GM23338 (cell line): ENCODE measurements around the gene TMEM161B. TPM values are rescaled to one million over a fixed set of nuclear protein-coding genes. Genes with fewer than 3 reads are reported as not detected.

ENCODE experiments used
- ATAC-seq: fragments of 200-7000 bp; cut with Tn5 transposase; 3 replicates; pipeline ENCODE4 v1.9.1; 2020
- DNase-seq: peaks from one replicate; pipeline ENCODE4 v3.0.0-alpha.2; 2015; ENCODE audit warnings: low spot score
- H2AFZ ChIP-seq: fragments of 200-600 bp; sonication (generic); 2 replicates; pipeline ENCODE4 v1.8.0; 2016; ENCODE audit warnings: antibody characterized with exemption, mild to moderate bottlenecking, moderate library complexity
- H3F3A ChIP-seq: fragments of 200-600 bp; sonication (generic); replicated peaks from 2 replicates; pipeline ENCODE4 v1.8.0; 2017; ENCODE audit warnings: antibody characterized with exemption, mixed run types, low read depth
- H3K27ac ChIP-seq: fragments of 200-600 bp; sonication (generic); 2 replicates; pipeline ENCODE4 v1.6.1; 2016; ENCODE audit warnings: low read depth
- H3K27me3 ChIP-seq: fragments of 200-600 bp; sonication (generic); 2 replicates; pipeline ENCODE4 v1.8.0; 2016; ENCODE audit warnings: mild to moderate bottlenecking, mixed run types, moderate library complexity; ENCODE audit not compliant: insufficient read depth
- H3K36me3 ChIP-seq: fragments of 200-600 bp; sonication (generic); 2 replicates; pipeline ENCODE4 v1.8.0; 2016; ENCODE audit warnings: mild to moderate bottlenecking; ENCODE audit not compliant: insufficient read depth
- H3K4me1 ChIP-seq: fragments of 200-600 bp; sonication (generic); 2 replicates; pipeline ENCODE4 v1.8.0; 2016; ENCODE audit warnings: mild to moderate bottlenecking, moderate library complexity; ENCODE audit not compliant: insufficient read depth
- H3K4me2 ChIP-seq: fragments of 200-600 bp; sonication (generic); 2 replicates; pipeline ENCODE4 v1.7.1; 2017; ENCODE audit warnings: mixed run types
- H3K4me3 ChIP-seq: fragments of 200-600 bp; sonication (generic); 2 replicates; pipeline ENCODE4 v1.6.1; 2016; ENCODE audit warnings: mixed run types
- H3K79me2 ChIP-seq: fragments of 200-600 bp; sonication (generic); replicated peaks from 2 replicates; pipeline ENCODE4 v1.8.0; 2017; ENCODE audit warnings: mild to moderate bottlenecking; ENCODE audit not compliant: insufficient read depth
- H3K9me2 ChIP-seq: fragments of 200-600 bp; sonication (generic); 2 replicates; pipeline ENCODE4 v1.8.0; 2017; ENCODE audit not compliant: insufficient read depth
- H4K20me1 ChIP-seq: fragments of 200-600 bp; sonication (generic); replicated peaks from 2 replicates; pipeline ENCODE4 v1.8.0; 2017; ENCODE audit warnings: mild to moderate bottlenecking; ENCODE audit not compliant: insufficient read depth
- H3K27ac Mint-ChIP-seq: 2 replicates; pipeline ENCODE4 v1.8.0; 2020; ENCODE audit warnings: inconsistent platforms, mild to moderate bottlenecking, moderate library complexity, mixed read lengths
- H3K27me3 Mint-ChIP-seq: 3 replicates; pipeline ENCODE4 v1.8.0; 2022; ENCODE audit warnings: low read depth, mild to moderate bottlenecking, moderate library complexity, mixed read lengths, inconsistent platforms; ENCODE audit not compliant: insufficient read depth, poor library complexity
- H3K36me3 Mint-ChIP-seq: 3 replicates; pipeline ENCODE4 v1.8.0; 2021; ENCODE audit warnings: low read depth, mild to moderate bottlenecking, inconsistent platforms, moderate library complexity, mixed read lengths
- H3K4me1 Mint-ChIP-seq: 3 replicates; pipeline ENCODE4 v1.8.0; 2020; ENCODE audit warnings: mild to moderate bottlenecking, inconsistent platforms, mixed read lengths
- H3K4me3 Mint-ChIP-seq: 3 replicates; pipeline ENCODE4 v1.8.0; 2021; ENCODE audit warnings: moderate library complexity, mild to moderate bottlenecking, inconsistent platforms, mixed read lengths
- H3K9me3 Mint-ChIP-seq: 3 replicates; pipeline ENCODE4 v1.8.0; 2020; ENCODE audit warnings: moderate library complexity, mild to moderate bottlenecking, inconsistent platforms, mixed read lengths
- EZH2phosphoT487 ChIP-seq: fragments of 200-600 bp; sonication (generic); IDR thresholded peaks from one replicate; pipeline ENCODE4 v1.8.1; 2018; ENCODE audit warnings: antibody characterized with exemption; ENCODE audit not compliant: unreplicated experiment
- JUNB ChIP-seq: IDR thresholded peaks from one replicate; pipeline ENCODE4 v1.6.1; 2016; ENCODE audit warnings: antibody characterized with exemption; ENCODE audit not compliant: unreplicated experiment
- POLR2AphosphoS5 ChIP-seq: IDR thresholded peaks from 2 replicates; pipeline ENCODE4 v1.6.1; 2016; ENCODE audit warnings: antibody characterized with exemption, low read depth
- ZNF114 ChIP-seq: fragments of 250-450 bp; sonication (Bioruptor Pico); IDR thresholded peaks from 2 replicates; pipeline ENCODE4 v1.5.0; 2020; ENCODE audit warnings: mild to moderate bottlenecking, moderate library complexity
- polyA plus RNA-seq: library from polyadenylated mRNA; unstranded; fragments of >200 nt; fragmentation: Nextera tagmentation; extraction: Ambion mirVana; gene quantifications from 2 replicates; pipeline ENCODE4 v1.2.1, GENCODE V29; 2016
- total RNA-seq: library from RNA; depleted of rRNA; stranded (reverse); fragments of >200 nt; shearing (Covaris generic); gene quantifications from 2 replicates; pipeline ENCODE4 v1.2.3, GENCODE V29; 2014
- TF ChIP-seq, protein P1 (sequence below): IDR thresholded peaks from one replicate; pipeline ENCODE4 v1.6.1; 2018; ENCODE audit warnings: antibody characterized with exemption; ENCODE audit not compliant: unreplicated experiment
- TF ChIP-seq, protein P2 (sequence below): fragments of 250-450 bp; sonication (Bioruptor Pico); IDR thresholded peaks from 2 replicates; pipeline ENCODE4 v1.5.0; 2020; ENCODE audit warnings: mild to moderate bottlenecking, moderate library complexity

The TMEM161B gene
- total and polyA plus RNA-seq, 2 experiments from 2014 or later: 11.9 to 25.5 TPM

DNA sequence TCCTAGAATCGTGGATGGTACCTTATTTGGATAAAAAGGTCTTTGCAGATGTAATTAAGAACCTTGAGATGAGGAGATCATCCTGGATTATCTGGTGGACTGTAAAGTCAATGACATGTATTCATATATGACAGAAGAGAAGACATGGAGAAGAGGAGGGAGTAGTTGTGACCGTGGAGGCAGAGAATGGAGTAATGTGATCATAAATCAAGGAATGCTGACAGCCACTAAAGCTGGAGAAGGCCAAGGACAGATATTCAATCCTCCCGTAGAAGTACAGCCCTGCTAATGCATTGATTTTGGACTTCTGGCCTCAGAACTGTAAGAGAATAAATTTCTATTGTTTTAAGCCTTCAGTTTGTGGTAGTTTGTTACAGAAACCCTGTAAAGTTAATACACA lies 18.7 kb upstream of the TMEM161B start:
- H2AFZ ChIP-seq: no peak overlapping the region
- no peaks in the 10 kb centered on the region for H3K27me3 ChIP-seq
- H3K4me1 Mint-ChIP-seq: peaks cover 8% of the 10 kb centered on the region; the same call in 2 of the 3 replicates
- ATAC-seq: no peak
- H3K4me1 ChIP-seq: 0 out of 2 replicates have a peak, but pooled peaks cover 2% of the 10 kb centered on the region
- no peak for DNase-seq
- no peaks in the 10 kb centered on the region for H3K79me2 ChIP-seq
- no peaks in the 10 kb centered on the region for H3K27me3 Mint-ChIP-seq
- H3K9me2 ChIP-seq: no peaks in the 10 kb centered on the region
- H4K20me1 ChIP-seq: no peaks in the 10 kb centered on the region
- H3K4me3 Mint-ChIP-seq: no peak overlapping the region
- H3K27ac Mint-ChIP-seq: no peak overlapping the region
- peaks cover 10% of the 10 kb centered on the region; the same call in 2 of the 3 replicates for H3K36me3 Mint-ChIP-seq
- no peak overlapping the region for H3K4me2 ChIP-seq
- H3F3A ChIP-seq: no peaks in the 10 kb centered on the region
- no peak overlapping the region for H3K4me3 ChIP-seq
- peaks cover 7% of the 10 kb centered on the region; the same call in 1 of the 2 replicates for H3K36me3 ChIP-seq
- H3K27ac ChIP-seq: no peak overlapping the region
- TF ChIP-seq ZNF114 (CRISPR knock-in tag) (no peak), POLR2AphosphoS5 (no peak), JUNB (no peak), EZH2phosphoT487 (no peak)
- TF ChIP-seq, protein P1, sequence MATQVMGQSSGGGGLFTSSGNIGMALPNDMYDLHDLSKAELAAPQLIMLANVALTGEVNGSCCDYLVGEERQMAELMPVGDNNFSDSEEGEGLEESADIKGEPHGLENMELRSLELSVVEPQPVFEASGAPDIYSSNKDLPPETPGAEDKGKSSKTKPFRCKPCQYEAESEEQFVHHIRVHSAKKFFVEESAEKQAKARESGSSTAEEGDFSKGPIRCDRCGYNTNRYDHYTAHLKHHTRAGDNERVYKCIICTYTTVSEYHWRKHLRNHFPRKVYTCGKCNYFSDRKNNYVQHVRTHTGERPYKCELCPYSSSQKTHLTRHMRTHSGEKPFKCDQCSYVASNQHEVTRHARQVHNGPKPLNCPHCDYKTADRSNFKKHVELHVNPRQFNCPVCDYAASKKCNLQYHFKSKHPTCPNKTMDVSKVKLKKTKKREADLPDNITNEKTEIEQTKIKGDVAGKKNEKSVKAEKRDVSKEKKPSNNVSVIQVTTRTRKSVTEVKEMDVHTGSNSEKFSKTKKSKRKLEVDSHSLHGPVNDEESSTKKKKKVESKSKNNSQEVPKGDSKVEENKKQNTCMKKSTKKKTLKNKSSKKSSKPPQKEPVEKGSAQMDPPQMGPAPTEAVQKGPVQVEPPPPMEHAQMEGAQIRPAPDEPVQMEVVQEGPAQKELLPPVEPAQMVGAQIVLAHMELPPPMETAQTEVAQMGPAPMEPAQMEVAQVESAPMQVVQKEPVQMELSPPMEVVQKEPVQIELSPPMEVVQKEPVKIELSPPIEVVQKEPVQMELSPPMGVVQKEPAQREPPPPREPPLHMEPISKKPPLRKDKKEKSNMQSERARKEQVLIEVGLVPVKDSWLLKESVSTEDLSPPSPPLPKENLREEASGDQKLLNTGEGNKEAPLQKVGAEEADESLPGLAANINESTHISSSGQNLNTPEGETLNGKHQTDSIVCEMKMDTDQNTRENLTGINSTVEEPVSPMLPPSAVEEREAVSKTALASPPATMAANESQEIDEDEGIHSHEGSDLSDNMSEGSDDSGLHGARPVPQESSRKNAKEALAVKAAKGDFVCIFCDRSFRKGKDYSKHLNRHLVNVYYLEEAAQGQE: no peak
- TF ChIP-seq, protein P2, sequence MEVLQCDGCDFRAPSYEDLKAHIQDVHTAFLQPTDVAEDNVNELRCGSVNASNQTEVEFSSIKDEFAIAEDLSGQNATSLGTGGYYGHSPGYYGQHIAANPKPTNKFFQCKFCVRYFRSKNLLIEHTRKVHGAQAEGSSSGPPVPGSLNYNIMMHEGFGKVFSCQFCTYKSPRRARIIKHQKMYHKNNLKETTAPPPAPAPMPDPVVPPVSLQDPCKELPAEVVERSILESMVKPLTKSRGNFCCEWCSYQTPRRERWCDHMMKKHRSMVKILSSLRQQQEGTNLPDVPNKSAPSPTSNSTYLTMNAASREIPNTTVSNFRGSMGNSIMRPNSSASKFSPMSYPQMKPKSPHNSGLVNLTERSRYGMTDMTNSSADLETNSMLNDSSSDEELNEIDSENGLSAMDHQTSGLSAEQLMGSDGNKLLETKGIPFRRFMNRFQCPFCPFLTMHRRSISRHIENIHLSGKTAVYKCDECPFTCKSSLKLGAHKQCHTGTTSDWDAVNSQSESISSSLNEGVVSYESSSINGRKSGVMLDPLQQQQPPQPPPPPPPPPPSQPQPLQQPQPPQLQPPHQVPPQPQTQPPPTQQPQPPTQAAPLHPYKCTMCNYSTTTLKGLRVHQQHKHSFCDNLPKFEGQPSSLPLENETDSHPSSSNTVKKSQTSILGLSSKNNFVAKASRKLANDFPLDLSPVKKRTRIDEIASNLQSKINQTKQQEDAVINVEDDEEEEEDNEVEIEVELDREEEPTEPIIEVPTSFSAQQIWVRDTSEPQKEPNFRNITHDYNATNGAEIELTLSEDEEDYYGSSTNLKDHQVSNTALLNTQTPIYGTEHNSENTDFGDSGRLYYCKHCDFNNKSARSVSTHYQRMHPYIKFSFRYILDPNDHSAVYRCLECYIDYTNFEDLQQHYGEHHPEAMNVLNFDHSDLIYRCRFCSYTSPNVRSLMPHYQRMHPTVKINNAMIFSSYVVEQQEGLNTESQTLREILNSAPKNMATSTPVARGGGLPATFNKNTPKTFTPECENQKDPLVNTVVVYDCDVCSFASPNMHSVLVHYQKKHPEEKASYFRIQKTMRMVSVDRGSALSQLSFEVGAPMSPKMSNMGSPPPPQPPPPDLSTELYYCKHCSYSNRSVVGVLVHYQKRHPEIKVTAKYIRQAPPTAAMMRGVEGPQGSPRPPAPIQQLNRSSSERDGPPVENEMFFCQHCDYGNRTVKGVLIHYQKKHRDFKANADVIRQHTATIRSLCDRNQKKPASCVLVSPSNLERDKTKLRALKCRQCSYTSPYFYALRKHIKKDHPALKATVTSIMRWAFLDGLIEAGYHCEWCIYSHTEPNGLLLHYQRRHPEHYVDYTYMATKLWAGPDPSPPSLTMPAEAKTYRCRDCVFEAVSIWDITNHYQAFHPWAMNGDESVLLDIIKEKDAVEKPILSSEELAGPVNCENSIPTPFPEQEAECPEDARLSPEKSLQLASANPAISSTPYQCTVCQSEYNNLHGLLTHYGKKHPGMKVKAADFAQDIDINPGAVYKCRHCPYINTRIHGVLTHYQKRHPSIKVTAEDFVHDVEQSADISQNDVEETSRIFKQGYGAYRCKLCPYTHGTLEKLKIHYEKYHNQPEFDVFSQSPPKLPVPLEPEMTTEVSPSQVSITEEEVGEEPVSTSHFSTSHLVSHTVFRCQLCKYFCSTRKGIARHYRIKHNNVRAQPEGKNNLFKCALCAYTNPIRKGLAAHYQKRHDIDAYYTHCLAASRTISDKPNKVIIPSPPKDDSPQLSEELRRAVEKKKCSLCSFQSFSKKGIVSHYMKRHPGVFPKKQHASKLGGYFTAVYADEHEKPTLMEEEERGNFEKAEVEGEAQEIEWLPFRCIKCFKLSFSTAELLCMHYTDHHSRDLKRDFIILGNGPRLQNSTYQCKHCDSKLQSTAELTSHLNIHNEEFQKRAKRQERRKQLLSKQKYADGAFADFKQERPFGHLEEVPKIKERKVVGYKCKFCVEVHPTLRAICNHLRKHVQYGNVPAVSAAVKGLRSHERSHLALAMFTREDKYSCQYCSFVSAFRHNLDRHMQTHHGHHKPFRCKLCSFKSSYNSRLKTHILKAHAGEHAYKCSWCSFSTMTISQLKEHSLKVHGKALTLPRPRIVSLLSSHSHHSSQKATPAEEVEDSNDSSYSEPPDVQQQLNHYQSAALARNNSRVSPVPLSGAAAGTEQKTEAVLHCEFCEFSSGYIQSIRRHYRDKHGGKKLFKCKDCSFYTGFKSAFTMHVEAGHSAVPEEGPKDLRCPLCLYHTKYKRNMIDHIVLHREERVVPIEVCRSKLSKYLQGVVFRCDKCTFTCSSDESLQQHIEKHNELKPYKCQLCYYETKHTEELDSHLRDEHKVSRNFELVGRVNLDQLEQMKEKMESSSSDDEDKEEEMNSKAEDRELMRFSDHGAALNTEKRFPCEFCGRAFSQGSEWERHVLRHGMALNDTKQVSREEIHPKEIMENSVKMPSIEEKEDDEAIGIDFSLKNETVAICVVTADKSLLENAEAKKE (CRISPR knock-in tag): no peak
- H3K9me3 Mint-ChIP-seq: no peaks in the 10 kb centered on the region
